Suprapubic skin (tissue), 4 donors: Measurements from ENCODE around the gene CYP19A1. TPM values are rescaled to one million over a fixed set of nuclear protein-coding genes. Genes with fewer than 3 reads are reported as not detected.
A peak's percentile ranks its signal among the peaks of the same experiment; 100 is the strongest.

ENCODE experiments used
- DNase-seq, 2 donors: peaks; one replicate each; pipeline ENCODE4 v3.0.0-alpha.2; 2019; ENCODE audit warnings: low spot score in 2 of 2
- H3K27ac ChIP-seq: fragments of 200-600 bp; sonication (generic); one replicate; pipeline ENCODE4 v1.5.1; 2019
- H3K27me3 ChIP-seq: fragments of 200-600 bp; sonication (generic); one replicate; pipeline ENCODE4 v1.5.1; 2019
- H3K36me3 ChIP-seq: fragments of 200-600 bp; sonication (generic); one replicate; pipeline ENCODE4 v1.5.1; 2019
- H3K4me1 ChIP-seq: fragments of 200-600 bp; sonication (generic); one replicate; pipeline ENCODE4 v1.5.1; 2019
- H3K4me3 ChIP-seq: fragments of 200-600 bp; sonication (generic); one replicate; pipeline ENCODE4 v1.5.1; 2019; ENCODE audit warnings: mild to moderate bottlenecking
- H3K9me3 ChIP-seq: fragments of 200-600 bp; sonication (generic); one replicate; pipeline ENCODE4 v1.5.1; 2019
- EP300 ChIP-seq: sonication (generic); formaldehyde crosslinking; IDR thresholded peaks from one replicate; pipeline ENCODE4 v1.6.1; 2017; ENCODE audit warnings: antibody characterized with exemption
- POLR2A ChIP-seq, 2 donors: fragments of 450-650 bp; IDR thresholded peaks; one replicate each; pipeline ENCODE4 v1.6.1; 2017; ENCODE audit warnings: antibody characterized with exemption in 2 of 2, mild to moderate bottlenecking in 2 of 2, moderate library complexity in 2 of 2
- POLR2AphosphoS5 ChIP-seq, 3 donors: sonication (generic); formaldehyde crosslinking; IDR thresholded peaks; one replicate each; pipeline ENCODE4 v1.6.1; 2017; ENCODE audit warnings: antibody characterized with exemption in 3 of 3
- WGBS: methylation state at CpG from one replicate; pipeline ENCODE4 v1.1.5; 2018; 5-methylcytosine and 5-hydroxymethylcytosine counted together
- total RNA-seq, 4 donors: library from RNA; depleted of rRNA; stranded (reverse); fragments of >200 nt; gene quantifications; one replicate each; pipeline ENCODE4 v1.1.0, GENCODE V29; 2016
- TF ChIP-seq, protein P1 (sequence below), 2 donors: fragments of 200-600 bp in 1 of 2; fragments of 450-650 bp in 1 of 2; sonication (generic) in 1 of 2; IDR thresholded peaks; one replicate each; pipeline ENCODE4 v1.5.1; 2016 to 2019; ENCODE audit warnings: antibody characterized with exemption in 2 of 2, mild to moderate bottlenecking in 1 of 2, moderate library complexity in 1 of 2

Gene CYP19A1
- total RNA-seq, 4 donors from 2014 or later, result 2.7 to 6.8 (median 5.6) TPM

DNA sequence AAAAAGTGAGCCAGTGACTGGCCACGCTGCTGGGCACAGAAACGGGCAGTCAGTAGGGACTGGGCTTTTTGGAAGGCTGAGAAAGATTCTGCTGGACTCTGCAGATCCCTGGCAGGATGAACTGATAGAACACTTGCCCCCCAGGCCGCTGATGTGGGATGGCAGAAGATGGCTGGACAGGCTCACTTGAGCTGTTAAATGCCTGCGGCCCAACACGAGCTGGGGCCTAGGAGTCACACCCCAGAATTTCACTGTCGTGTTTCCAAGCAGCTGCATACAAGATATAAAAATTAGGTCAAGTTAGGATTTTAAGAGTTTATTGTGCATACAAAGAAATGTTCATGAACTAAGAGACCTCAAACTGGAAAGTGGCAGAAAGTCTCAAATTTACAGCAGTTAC, 29.9 kb upstream of the CYP19A1 start:
- WGBS, result 72% methylated on average over 6 of the region's 6 CpGs
- H3K27ac ChIP-seq, result peak overlapping the region; percentile 17
- H3K36me3 ChIP-seq, result no peaks in the 10 kb centered on the region
- no peak overlapping the region for H3K4me3 ChIP-seq
- no peak for DNase-seq
- H3K9me3 ChIP-seq, result no peaks in the 10 kb centered on the region
- TF ChIP-seq EP300, result no peak
- TF ChIP-seq POLR2AphosphoS5 (IDR thresholded peaks at IDR 0.05), result no peak
- TF ChIP-seq, protein P1, sequence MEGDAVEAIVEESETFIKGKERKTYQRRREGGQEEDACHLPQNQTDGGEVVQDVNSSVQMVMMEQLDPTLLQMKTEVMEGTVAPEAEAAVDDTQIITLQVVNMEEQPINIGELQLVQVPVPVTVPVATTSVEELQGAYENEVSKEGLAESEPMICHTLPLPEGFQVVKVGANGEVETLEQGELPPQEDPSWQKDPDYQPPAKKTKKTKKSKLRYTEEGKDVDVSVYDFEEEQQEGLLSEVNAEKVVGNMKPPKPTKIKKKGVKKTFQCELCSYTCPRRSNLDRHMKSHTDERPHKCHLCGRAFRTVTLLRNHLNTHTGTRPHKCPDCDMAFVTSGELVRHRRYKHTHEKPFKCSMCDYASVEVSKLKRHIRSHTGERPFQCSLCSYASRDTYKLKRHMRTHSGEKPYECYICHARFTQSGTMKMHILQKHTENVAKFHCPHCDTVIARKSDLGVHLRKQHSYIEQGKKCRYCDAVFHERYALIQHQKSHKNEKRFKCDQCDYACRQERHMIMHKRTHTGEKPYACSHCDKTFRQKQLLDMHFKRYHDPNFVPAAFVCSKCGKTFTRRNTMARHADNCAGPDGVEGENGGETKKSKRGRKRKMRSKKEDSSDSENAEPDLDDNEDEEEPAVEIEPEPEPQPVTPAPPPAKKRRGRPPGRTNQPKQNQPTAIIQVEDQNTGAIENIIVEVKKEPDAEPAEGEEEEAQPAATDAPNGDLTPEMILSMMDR (IDR thresholded peaks at IDR 0.05), result no peak
- TF ChIP-seq POLR2A (IDR thresholded peaks at IDR 0.05), result no peak
- H3K27me3 ChIP-seq, result no peaks in the 10 kb centered on the region
- H3K4me1 ChIP-seq, result peaks cover 8% of the 10 kb centered on the region

DNA sequence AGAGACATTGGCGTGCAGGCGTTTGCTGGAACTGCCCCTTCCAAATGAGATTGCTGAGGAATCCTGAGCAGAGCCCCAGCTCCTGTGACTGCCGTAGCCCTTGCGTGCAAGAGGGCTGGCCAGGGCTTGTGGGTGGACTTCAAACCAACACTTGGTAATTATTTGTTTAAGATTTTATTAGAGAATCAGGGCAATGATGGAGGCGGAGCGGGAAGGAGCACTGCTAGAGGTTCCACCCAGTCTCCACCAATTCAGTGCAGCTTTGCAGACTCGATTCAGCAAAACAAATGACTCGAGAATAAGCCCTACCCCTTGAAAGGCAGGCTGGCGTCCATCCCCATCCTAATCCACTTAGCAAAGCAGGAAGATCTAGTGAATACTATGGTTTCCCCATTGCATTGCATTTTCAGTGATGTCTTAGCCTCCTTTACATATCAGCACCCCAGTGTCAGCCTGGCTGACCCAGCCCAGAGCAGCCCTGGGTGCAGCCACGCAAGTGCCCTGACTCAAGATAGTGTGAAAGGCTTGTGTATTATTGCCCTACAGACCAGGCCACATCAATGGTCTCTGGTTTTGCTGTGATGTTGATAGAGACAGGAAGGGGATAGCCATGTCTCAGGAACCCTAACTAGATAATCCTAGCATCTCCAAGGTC, 29.1 kb upstream of the CYP19A1 start:
- DNase-seq, result no peak
- TF ChIP-seq POLR2A (IDR thresholded peaks at IDR 0.05) (no peak), EP300 (no peak), POLR2AphosphoS5 (IDR thresholded peaks at IDR 0.05) (no peak)
- TF ChIP-seq, protein P1 (IDR thresholded peaks at IDR 0.05), result no peak
- whole genome bisulfite sequencing, result 63% methylated on average over 10 of the region's 10 CpGs
- no peak overlapping the region for H3K4me3 ChIP-seq
- peak overlapping the region; percentile 17 for H3K27ac ChIP-seq
- no peaks in the 10 kb centered on the region for H3K36me3 ChIP-seq
- peaks cover 8% of the 10 kb centered on the region for H3K4me1 ChIP-seq
- no peaks in the 10 kb centered on the region for H3K27me3 ChIP-seq
- H3K9me3 ChIP-seq, result no peaks in the 10 kb centered on the region

DNA sequence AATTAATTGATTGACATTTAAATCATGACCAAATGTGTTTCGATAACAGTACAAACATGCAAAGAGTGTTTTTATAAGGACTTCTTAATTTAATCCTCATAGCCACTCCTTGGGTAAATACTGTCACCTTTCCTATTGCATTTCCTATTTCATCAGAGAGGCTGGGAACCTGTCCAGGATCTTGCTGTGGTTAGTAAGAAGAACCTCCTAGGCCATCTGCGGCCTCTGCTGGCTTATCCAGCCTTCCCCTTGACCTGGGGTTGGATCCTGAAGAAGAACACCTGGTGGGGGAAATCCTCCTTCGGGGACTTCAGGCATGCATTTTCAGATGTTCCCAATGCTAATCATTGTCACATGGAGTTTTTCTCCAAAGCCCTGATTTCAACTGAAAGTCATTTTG, 28.5 kb upstream of the CYP19A1 start:
- H3K4me3 ChIP-seq, result no peak overlapping the region

DNA sequence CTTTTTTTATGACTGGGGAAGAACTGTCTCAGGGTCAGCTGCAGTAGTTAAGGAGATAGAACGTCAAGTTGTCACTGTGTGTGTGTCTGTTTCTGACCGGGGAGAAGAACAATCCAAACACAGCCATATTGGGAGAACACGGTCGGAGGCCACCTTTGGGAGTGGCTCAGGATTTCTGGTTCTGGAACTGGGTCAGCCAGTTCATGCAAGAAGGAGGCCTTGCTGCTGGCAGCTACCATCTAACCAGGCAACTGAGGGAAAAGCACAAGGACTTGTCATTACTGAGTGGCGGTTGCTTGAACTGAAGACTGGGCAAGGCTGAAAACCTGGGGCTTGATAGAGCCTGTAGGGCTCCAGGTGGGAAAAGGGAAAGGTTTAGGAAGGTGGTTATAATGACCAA, 27.7 kb upstream of the CYP19A1 start:
- Histone ChIP-seq H3K4me3 (no peak overlapping the region), H3K27ac (no peak overlapping the region), H3K36me3 (no peaks in the 10 kb centered on the region), H3K4me1 (peaks cover 8% of the 10 kb centered on the region), H3K27me3 (no peaks in the 10 kb centered on the region), H3K9me3 (no peaks in the 10 kb centered on the region)
- no peak for DNase-seq
- WGBS, result 66% methylated on average over 5 of the region's 5 CpGs
- no peak for TF ChIP-seq EP300
- no peak for TF ChIP-seq POLR2AphosphoS5 (IDR thresholded peaks at IDR 0.05)
- TF ChIP-seq POLR2A (IDR thresholded peaks at IDR 0.05), result no peak
- TF ChIP-seq, protein P1 (IDR thresholded peaks at IDR 0.05), result no peak

More for the DNA sequence above, 28.5 kb upstream of the CYP19A1 start:
- 57% methylated on average over 3 of the region's 3 CpGs for WGBS
- peak in 1 of 2 donors; percentile 72 for DNase-seq
- Histone ChIP-seq H3K4me1 (peaks cover 8% of the 10 kb centered on the region), H3K36me3 (no peaks in the 10 kb centered on the region), H3K9me3 (no peaks in the 10 kb centered on the region), H3K27ac (no peak overlapping the region), H3K27me3 (no peaks in the 10 kb centered on the region)
- TF ChIP-seq POLR2A (IDR thresholded peaks at IDR 0.05), result no peak
- TF ChIP-seq, protein P1 (IDR thresholded peaks at IDR 0.05), result no peak
- no peak for TF ChIP-seq EP300
- TF ChIP-seq POLR2AphosphoS5 (IDR thresholded peaks at IDR 0.05), result no peak

DNA sequence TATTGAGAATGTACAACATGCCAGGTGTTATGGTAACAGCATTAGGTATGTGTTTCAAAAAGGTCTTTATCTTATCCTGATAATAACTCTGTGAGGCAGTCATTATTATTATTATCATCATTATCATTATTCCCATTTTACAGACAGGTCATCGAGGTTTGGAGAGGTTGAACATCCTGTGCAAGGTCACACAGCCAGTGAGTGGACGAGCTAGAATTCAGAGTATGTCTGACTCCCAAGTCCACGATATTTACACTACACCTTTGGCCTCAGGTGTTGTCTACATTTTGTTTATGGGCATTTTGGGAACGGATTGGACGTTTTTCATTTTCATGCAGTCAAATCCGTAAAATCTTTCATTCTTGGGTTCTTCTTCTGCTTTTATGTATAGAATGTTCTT, 27.0 kb upstream of the CYP19A1 start:
- 87% methylated on average over 6 of the region's 6 CpGs for WGBS
- no peaks in the 10 kb centered on the region for H3K27me3 ChIP-seq

More for the DNA sequence above, 27.0 kb upstream of the CYP19A1 start:
- peaks cover 8% of the 10 kb centered on the region for H3K4me1 ChIP-seq
- no peaks in the 10 kb centered on the region for H3K9me3 ChIP-seq
- DNase-seq, result no peak
- TF ChIP-seq EP300, result no peak
- no peak for TF ChIP-seq POLR2A (IDR thresholded peaks at IDR 0.05)
- TF ChIP-seq, protein P1 (IDR thresholded peaks at IDR 0.05), result no peak
- no peak for TF ChIP-seq POLR2AphosphoS5 (IDR thresholded peaks at IDR 0.05)
- H3K36me3 ChIP-seq, result no peaks in the 10 kb centered on the region
- H3K4me3 ChIP-seq, result no peak overlapping the region
- H3K27ac ChIP-seq, result no peak overlapping the region
